HL-60 (cell line): Measurements from ENCODE around the gene ZNF587.
"Not testable (repeated sequence)": the region's sequence is repeated elsewhere in the genome, so short reads cannot be mapped to it uniquely, and the experiment has no call there.

Source experiments
- DNase-seq, 2 experiments: peaks; one replicate each; pipeline ENCODE4 v3.0.0-alpha.2; 2010 to 2020; ENCODE audit warnings: low read depth in 1 of 2, low spot score in 1 of 2
- H3K27ac ChIP-seq: fragments of 250-450 bp; sonication (Bioruptor Pico); replicated peaks from 2 replicates; pipeline ENCODE4 v1.5.1; 2020; ENCODE audit warnings: mild to moderate bottlenecking, moderate library complexity
- H3K27me3 ChIP-seq: fragments of 250-450 bp; sonication (Bioruptor Pico); 2 replicates; pipeline ENCODE4 v1.5.1; 2021; ENCODE audit warnings: mild to moderate bottlenecking, moderate library complexity; ENCODE audit not compliant: insufficient read depth, poor library complexity, severe bottlenecking
- H3K4me3 ChIP-seq: replicated peaks from 2 replicates; pipeline ENCODE4 v1.5.1; 2011; ENCODE audit warnings: mild to moderate bottlenecking, control low read depth, low read length; ENCODE audit not compliant: insufficient read depth
- CTCF ChIP-seq: IDR thresholded peaks from one replicate; pipeline ENCODE4 v1.5.1; 2011; ENCODE audit warnings: low read length, control low read depth, inconsistent platforms; ENCODE audit not compliant: insufficient read depth
- GABPA ChIP-seq: IDR thresholded peaks from 2 replicates; pipeline ENCODE4 v1.6.1; 2012; ENCODE audit warnings: low read depth
- POLR2AphosphoS5 ChIP-seq: IDR thresholded peaks from 2 replicates; pipeline ENCODE4 v1.6.1; 2012; ENCODE audit warnings: low read depth
- REST ChIP-seq: IDR thresholded peaks from 2 replicates; pipeline ENCODE4 v1.6.1; 2012; ENCODE audit warnings: low read depth; ENCODE audit not compliant: insufficient replicate concordance
- SPI1 ChIP-seq: IDR thresholded peaks from 2 replicates; pipeline ENCODE4 v1.6.1; 2012; ENCODE audit warnings: low read depth, mild to moderate bottlenecking, borderline replicate concordance
- long read RNA-seq: library from polyadenylated mRNA; unstranded; transcript quantifications from one replicate; pipeline ENCODE4 v2.0.0, GENCODE V29; 2020

ZNF587 gene
- long read RNA-seq, partial matches to known transcripts, result 0 of 5 reads
- long read RNA-seq, other reads (novel, unspliced or antisense), result 1 of 5 reads

GRCh38 chr19:57849666-57850473 is at the start of gene ZNF587:
Gene ZNF587 (plus strand): TSS chr19:57849859. CDS start chr19:57850039, 180 bp downstream.
- DNase-seq, result peak; percentile 74 to 88
- peak within 1 kb of the TSS; percentile 85 for H3K27ac ChIP-seq
- H3K4me3 ChIP-seq, result peak within 1 kb of the TSS; percentile 57
- peak; percentile 79 for TF ChIP-seq POLR2AphosphoS5
- TF ChIP-seq GABPA, result peak; percentile 66
- H3K27me3 ChIP-seq, result not testable (repeated sequence)

GRCh38 chr19:57800696-57801095 is 49.0 kb upstream of the ZNF587 start:
- no peaks in the 10 kb centered on the region for H3K27me3 ChIP-seq
- no peak overlapping the region for H3K27ac ChIP-seq
- no peak overlapping the region for H3K4me3 ChIP-seq
- TF ChIP-seq SPI1 (no peak), CTCF (no peak), GABPA (no peak), REST (no peak), POLR2AphosphoS5 (no peak)
- DNase-seq, result no peak

- TF ChIP-seq POLR2AphosphoS5 (no peak), CTCF (no peak), GABPA (no peak)
- Histone ChIP-seq H3K27me3 (no peaks in the 10 kb centered on the region), H3K4me3 (no peak overlapping the region), H3K27ac (no peak overlapping the region)
- DNase-seq, result no peak
Observed at GRCh38 chr19:57802269-57802668, 47.4 kb upstream of the ZNF587 start.

GRCh38 chr19:57803265-57803593 is 46.4 kb upstream of the ZNF587 start:
- no peak for DNase-seq
- Histone ChIP-seq H3K4me3 (no peak overlapping the region), H3K27ac (no peak overlapping the region), H3K27me3 (no peaks in the 10 kb centered on the region)
- no peak for TF ChIP-seq SPI1
- TF ChIP-seq POLR2AphosphoS5, result no peak
- TF ChIP-seq GABPA, result no peak
- TF ChIP-seq CTCF, result no peak
- TF ChIP-seq REST, result no peak
